Prostate gland (tissue), 2 donors: ENCODE results near the gene HSF2BP. TPM values are rescaled to one million over a fixed set of nuclear protein-coding genes. Genes with fewer than 3 reads are reported as not detected.

Experiments
- DNase-seq: peaks from one replicate; pipeline ENCODE4 v3.0.0-alpha.2; 2019; ENCODE audit warnings: low spot score
- H3K27ac ChIP-seq, 2 donors: fragments of 200-600 bp; sonication (generic); 2 replicates each; pipeline ENCODE4 v1.5.1; 2017 to 2019
- H3K27me3 ChIP-seq: fragments of 200-600 bp; sonication (generic); replicated peaks from 2 replicates; pipeline ENCODE4 v1.5.1; 2019; ENCODE audit not compliant: insufficient read depth
- H3K36me3 ChIP-seq, 2 donors: fragments of 200-600 bp; sonication (generic); 1 replicate in 1 of 2; 2 replicates in 1 of 2; pipeline versions ENCODE4 v1.5.1 to v1.8.1; 2017 to 2019
- H3K4me1 ChIP-seq: fragments of 200-600 bp; sonication (generic); replicated peaks from 2 replicates; pipeline ENCODE4 v1.5.1; 2019
- H3K4me3 ChIP-seq, 2 donors: fragments of 200-600 bp; sonication (generic); 2 replicates each; pipeline ENCODE4 v1.5.1; 2017 to 2019
- H3K9me3 ChIP-seq: fragments of 200-600 bp; sonication (generic); 2 replicates; pipeline ENCODE4 v1.5.1; 2017
- POLR2A ChIP-seq: fragments of 450-650 bp; IDR thresholded peaks from one replicate; pipeline ENCODE4 v1.6.1; 2016; ENCODE audit warnings: antibody characterized with exemption, mild to moderate bottlenecking
- POLR2AphosphoS5 ChIP-seq: sonication (generic); formaldehyde crosslinking; IDR thresholded peaks from one replicate; pipeline ENCODE4 v1.6.1; 2017; ENCODE audit warnings: antibody characterized with exemption
- WGBS: methylation state at CpG from one replicate; pipeline ENCODE4 v1.1.5; 2018; 5-methylcytosine and 5-hydroxymethylcytosine counted together
- intact Hi-C: fragments of 100-400 bp; cut with DNase I; formaldehyde crosslinking; loops from one replicate; pipeline ENCODE4 v1.14.2; 2022
- total RNA-seq, 2 donors: library from RNA; depleted of rRNA; stranded (reverse); fragments of >200 nt; gene quantifications; one replicate each; pipeline ENCODE4 v1.1.0, GENCODE V29; 2016
- TF ChIP-seq, protein P1 (sequence below), 4 experiments: fragments of 200-600 bp in 2 of 4; fragments of 450-650 bp in 2 of 4; sonication (generic) in 2 of 4; IDR thresholded peaks; 1 replicate in 3 of 4; 2 replicates in 1 of 4; pipeline ENCODE4 v1.5.1; 2016 to 2019; ENCODE audit warnings: antibody characterized with exemption in 4 of 4, mild to moderate bottlenecking in 2 of 4, moderate library complexity in 2 of 4

The HSF2BP gene
- total RNA-seq, 2 donors from 2014 or later = 3.2 to 7.0 TPM

DNA sequence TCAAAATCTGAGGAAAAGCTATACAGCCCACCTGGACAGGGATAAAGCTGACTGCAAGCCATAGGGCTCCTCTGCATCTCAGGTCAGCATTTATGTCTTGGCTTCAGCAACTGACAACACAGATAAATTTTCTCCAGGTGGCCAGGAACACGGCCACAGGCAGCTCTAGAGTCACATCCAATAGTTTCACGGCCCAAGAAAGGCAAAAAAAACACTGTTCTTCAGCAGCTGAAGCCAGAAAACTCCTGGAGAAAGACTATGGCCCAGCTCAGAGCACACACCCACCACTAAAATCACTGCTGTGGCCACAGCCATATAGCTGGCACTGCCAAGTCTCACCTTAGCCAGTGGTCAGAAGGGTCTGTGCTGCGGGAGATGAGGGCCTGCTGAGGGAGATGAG is 77.8 kb downstream of the HSF2BP start:
- DNase-seq = no peak
- no peaks in the 10 kb centered on the region for H3K36me3 ChIP-seq
- no peak overlapping the region for H3K4me3 ChIP-seq
- H3K27me3 ChIP-seq = no peaks in the 10 kb centered on the region
- no peaks in the 10 kb centered on the region for H3K4me1 ChIP-seq
- H3K27ac ChIP-seq = no peak overlapping the region
- intact Hi-C loops = no loop called here
- no peaks in the 10 kb centered on the region for H3K9me3 ChIP-seq
- TF ChIP-seq POLR2AphosphoS5 (no peak), POLR2A (no peak)
- TF ChIP-seq, protein P1, sequence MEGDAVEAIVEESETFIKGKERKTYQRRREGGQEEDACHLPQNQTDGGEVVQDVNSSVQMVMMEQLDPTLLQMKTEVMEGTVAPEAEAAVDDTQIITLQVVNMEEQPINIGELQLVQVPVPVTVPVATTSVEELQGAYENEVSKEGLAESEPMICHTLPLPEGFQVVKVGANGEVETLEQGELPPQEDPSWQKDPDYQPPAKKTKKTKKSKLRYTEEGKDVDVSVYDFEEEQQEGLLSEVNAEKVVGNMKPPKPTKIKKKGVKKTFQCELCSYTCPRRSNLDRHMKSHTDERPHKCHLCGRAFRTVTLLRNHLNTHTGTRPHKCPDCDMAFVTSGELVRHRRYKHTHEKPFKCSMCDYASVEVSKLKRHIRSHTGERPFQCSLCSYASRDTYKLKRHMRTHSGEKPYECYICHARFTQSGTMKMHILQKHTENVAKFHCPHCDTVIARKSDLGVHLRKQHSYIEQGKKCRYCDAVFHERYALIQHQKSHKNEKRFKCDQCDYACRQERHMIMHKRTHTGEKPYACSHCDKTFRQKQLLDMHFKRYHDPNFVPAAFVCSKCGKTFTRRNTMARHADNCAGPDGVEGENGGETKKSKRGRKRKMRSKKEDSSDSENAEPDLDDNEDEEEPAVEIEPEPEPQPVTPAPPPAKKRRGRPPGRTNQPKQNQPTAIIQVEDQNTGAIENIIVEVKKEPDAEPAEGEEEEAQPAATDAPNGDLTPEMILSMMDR (IDR thresholded peaks at IDR 0.05) = no peak
- 52% methylated on average over 3 of the region's 3 CpGs for WGBS

DNA sequence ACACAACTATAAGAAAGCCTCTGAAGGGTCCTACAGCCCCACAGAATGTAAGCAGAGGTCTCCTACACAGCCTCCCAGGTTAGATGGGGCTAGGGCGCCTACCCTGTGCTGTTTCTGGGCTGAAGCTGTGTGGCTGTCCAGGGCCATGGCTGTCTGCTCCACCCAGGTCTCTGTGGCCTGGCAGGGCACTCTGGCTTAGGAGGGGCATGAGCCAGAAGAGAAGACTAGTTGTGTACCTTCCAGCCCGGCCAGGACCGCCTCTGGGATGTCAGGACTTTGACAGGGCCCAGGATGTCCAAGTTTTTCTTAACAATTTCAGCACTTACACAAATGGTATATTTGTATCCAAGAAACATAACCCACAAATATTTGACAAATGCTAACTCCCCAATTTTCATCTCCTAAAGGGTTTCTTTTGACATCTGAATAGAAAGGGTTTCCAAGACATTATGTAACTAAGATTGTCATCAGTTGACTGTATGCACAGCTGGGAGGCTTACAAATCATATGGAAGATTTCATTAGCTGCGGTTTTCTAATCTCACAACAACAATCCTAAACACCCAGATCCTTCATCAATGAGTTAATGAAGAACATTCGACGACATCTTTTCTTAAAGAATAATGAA is 80.5 kb downstream of the HSF2BP start:
- no peaks in the 10 kb centered on the region for H3K9me3 ChIP-seq
- intact Hi-C loops = no loop called here
- H3K27ac ChIP-seq = no peak overlapping the region
- WGBS = 47% methylated on average over 6 of the region's 6 CpGs
- H3K36me3 ChIP-seq = no peaks in the 10 kb centered on the region
- TF ChIP-seq POLR2AphosphoS5 (no peak), POLR2A (no peak)
- TF ChIP-seq, protein P1 (IDR thresholded peaks at IDR 0.05) = no peak
- H3K4me1 ChIP-seq = no peaks in the 10 kb centered on the region
- no peak for DNase-seq
- no peaks in the 10 kb centered on the region for H3K27me3 ChIP-seq
- H3K4me3 ChIP-seq = no peak overlapping the region

DNA sequence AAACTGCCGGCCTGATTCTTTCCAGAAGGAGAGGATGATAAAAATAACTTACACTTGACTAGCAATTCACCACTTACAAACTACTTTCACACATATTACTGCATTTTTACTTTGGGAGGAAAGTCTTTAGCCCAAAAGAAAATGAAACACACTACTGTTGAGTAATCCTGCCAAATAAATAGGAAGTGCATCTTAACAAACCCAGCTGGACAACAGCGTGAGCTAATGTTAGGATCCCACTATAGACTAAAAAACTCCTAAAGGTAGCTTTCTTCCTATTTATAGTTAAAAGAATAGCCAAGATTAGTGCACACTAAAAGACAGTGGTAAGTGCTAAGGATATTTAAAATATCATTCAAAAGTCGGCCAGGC is 83.8 kb downstream of the HSF2BP start:
- H3K36me3 ChIP-seq = no peaks in the 10 kb centered on the region
- WGBS = 81% methylated on average over 3 of the region's 3 CpGs
- TF ChIP-seq, protein P1 (IDR thresholded peaks at IDR 0.05) = no peak
- TF ChIP-seq POLR2AphosphoS5 (no peak), POLR2A (no peak)
- no peaks in the 10 kb centered on the region for H3K4me1 ChIP-seq
- H3K27me3 ChIP-seq = no peaks in the 10 kb centered on the region
- H3K4me3 ChIP-seq = no peak overlapping the region
- no peak overlapping the region for H3K27ac ChIP-seq
- intact Hi-C loops = no loop called here
- DNase-seq = no peak
- H3K9me3 ChIP-seq = no peaks in the 10 kb centered on the region

DNA sequence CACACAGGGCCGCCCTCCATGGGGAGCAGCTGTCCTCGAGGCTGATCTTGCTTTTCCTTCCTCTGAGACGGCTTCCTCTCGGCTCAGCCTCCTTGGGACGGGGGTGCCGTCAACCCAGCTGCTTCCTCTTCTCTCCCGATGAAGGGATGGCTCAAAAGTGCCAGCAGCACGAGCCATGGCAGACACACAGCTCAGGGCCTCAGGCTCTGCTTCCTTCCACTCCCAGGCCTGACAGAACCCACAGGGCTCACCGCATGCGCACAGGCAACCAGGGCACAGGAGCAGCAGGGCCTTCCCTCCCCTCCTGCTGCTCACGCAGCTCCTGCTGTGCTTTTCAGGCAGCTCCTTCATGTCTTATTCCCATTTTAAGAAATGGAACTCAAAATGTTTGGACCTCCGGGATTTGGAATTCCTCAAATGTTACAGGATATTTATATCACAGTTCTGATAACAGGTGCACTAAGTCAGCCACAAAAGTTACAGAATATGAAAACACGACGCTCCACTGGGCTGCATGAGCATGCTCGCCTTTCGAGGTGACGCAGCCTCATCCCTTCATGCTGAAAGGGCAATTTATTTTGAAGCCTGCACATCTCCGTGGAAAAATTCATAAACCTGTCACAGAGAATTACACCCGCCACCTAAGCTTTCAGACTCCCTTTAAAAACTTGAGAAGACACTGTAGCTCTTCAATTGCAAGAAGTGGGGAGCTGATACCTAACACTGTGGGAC is 84.4 kb downstream of the HSF2BP start:
- Histone ChIP-seq H3K4me1 (no peaks in the 10 kb centered on the region), H3K9me3 (no peaks in the 10 kb centered on the region), H3K27ac (peak overlapping the region in 1 of 2 donors; percentile 49), H3K36me3 (no peaks in the 10 kb centered on the region), H3K4me3 (no peak overlapping the region), H3K27me3 (no peaks in the 10 kb centered on the region)
- TF ChIP-seq POLR2A = no peak
- intact Hi-C loops = no loop called here
- 69% methylated on average over 19 of the region's 19 CpGs for WGBS
- no peak for DNase-seq

DNA sequence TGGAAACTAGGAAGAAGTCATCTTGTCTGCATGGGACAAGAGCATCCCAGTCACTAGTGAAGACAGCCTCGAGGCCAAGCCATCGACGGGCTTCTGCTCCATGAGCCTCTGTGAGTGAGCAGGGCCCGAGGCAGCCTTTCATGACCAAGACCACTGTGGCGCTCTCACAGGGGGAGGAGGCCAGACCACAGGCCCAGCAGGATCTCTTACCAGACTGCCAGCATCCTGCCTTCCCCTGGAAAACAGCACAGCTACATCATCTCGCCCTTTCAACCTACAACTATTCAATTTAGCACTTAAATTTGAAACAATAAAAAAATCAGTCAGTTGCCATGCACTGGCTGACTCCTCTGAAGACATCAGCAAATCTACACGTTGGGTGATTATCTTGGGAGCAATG is 85.4 kb downstream of the HSF2BP start:
- no peaks in the 10 kb centered on the region for H3K9me3 ChIP-seq
- no peak overlapping the region for H3K27ac ChIP-seq
- WGBS = 91% methylated on average over 7 of the region's 7 CpGs
- intact Hi-C loops = no loop called here
- TF ChIP-seq POLR2AphosphoS5 (no peak), POLR2A (no peak)
- TF ChIP-seq, protein P1 (IDR thresholded peaks at IDR 0.05) = no peak
- H3K4me3 ChIP-seq = no peak overlapping the region
- H3K27me3 ChIP-seq = no peaks in the 10 kb centered on the region
- H3K36me3 ChIP-seq = no peaks in the 10 kb centered on the region
- DNase-seq = no peak
- H3K4me1 ChIP-seq = no peaks in the 10 kb centered on the region
